Measurements from ENCODE around the gene CLEC18B. TPM values are rescaled to one million over a fixed set of nuclear protein-coding genes. Genes with fewer than 3 reads are reported as not detected.
"Not testable (repeated sequence)": the region's sequence is repeated elsewhere in the genome, so short reads cannot be mapped to it uniquely, and the experiment has no call there.

Gene CLEC18B
- total RNA-seq, 1 experiment from 2014 or later, result 0.42 TPM

DNA sequence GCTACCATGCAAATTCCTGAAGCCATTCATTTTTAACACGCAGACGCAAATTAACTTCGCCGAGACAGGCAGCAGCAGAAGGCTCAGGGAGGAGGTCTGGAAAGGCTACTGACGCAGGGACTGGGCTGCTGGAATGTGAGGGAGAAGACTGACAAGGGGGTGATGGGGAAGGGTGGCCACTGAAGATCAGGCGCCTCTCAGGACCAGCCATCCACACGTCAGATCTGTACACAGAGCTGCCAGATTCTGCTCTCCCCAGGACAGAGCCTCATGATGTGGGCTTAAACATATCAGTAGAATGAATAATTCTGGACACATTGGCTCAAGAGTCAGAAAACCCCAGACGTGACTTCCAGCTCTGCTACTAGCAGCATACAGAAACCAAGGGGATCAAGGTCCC is 25.6 kb upstream of the CLEC18B start:
- no peak for DNase-seq (ENCODE audit: extremely low read depth, low read depth)

DNA sequence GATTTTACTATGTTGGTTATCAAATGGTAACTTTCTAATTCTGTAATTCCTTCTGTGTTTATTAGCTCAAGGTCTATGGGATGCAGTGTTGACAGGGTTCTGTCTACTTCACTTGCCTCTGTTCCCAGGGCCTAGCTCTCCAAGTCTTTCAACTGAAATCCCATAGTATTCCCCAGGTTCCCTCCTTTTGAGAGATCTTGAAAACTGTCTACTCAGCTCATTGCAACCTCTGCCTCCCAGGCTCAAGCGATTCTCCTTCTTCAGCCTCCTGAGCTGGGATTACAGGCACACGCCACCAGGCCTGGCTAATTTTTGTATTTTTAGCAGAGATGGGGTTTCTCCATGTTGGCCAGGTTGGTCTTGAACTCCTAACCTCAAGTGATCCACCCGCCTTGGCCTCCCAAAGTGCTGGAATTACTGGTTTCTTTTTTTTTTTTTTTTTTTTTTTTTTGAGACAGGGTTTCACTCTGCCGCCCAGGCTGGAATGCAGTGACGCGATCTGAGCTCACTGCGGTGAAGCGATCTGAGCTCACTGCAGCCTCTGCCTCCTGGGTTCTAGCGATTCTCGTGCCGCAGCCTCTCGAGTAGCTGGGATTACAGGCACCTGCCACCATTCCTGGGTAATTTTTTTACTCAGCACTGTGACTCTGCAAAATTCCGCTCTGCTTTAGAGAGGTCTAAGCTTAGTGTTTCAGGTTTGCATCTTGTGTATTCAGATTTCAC is 22.5 kb upstream of the CLEC18B start:
- DNase-seq (ENCODE audit: extremely low read depth, low read depth), result not testable (repeated sequence)

DNA sequence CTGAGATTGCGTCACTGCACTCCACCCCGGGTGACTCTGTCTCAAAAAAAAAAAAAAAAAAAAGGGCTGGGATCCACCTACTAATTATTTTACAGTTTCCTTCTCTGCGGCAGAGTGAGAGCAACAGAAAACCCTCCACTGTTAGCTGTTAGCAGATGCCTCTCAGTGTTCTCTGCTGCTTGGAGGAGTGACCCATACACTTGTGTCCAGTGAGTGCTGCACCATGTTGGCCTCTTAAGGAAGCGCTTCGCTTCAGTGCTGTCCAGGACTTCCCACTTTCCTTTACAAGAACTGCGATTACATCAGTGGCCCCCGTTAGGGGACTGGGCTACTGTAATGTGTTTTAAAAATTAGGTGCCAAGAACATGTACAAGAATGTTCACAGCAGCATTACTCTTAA is 18.4 kb upstream of the CLEC18B start:
- no peak for DNase-seq (ENCODE audit: extremely low read depth, low read depth)

DNA sequence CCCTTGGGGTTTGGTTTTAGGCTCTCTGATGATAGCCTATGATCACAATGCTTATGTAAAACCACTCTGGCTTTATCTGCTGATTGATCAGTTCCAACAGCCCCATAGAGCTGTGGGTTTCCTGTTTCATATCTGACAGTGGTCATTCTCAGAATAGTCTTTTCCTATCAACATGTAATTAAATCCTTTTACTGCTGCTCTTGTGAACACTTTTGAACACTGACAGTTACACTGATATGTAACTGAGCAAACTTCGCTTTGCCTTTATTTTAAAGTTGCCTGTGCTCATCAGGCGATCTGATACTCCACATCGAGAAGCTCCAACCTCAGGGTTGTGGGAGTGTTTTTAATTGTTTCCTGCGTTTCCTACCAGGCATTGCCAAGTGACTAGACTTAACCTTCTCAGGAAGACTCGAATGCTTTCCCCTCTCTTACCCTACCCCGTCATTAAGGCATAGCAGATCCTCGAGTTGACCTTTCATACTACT is 17.3 kb upstream of the CLEC18B start:
- DNase-seq (ENCODE audit: extremely low read depth, low read depth), result no peak

DNA sequence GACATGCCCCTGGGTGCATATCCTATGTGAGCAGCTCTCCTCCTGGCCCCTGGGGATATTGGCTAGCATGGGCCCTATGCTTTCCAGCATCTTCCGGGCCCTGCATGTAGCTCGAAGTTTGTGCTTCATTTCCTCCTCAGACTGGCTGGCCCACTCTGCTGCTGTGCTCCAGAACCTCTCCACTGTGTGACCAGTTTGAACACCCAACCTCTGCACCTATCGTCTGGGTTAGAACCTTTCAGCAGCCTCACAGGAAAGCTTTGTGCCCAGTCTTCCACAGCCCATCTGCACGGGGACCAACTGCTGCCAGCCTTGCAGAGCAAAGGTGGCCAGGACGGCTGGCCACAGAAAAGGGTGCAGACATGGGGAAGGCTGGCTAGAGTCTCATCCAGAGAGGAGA is 10.2 kb upstream of the CLEC18B start:
- no peak for DNase-seq (ENCODE audit: extremely low read depth, low read depth)

DNA sequence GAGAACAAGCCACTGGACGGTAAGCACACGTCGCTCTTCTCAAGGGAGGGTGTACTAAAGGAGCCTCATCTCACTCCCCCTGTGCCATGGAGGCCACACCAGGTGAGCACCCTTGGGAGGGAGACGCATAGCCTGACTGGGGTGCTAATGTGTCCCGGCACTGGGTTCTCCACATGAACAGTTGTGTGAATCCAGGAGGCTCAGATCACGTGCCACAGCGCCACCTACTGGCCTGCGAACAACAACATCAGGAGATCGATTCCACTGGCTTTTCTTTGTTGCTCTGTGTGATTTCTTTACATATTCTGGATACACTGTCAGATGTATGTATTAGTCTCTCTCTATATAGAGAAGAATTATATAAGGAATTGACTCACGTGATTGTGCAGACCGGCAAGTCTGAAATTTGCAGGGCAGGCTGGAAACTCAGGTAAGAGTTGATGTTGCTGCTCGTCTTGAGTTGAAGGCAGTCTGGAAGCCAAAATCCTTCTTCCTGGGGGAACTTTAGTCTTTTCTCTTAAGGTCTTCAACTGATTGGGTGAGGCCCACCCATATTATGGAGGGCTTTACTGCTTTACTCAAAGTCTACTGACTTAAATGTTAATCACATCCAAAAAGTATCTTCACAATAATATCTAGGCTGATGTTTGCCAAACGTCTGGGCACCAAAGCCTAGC is 8.9 kb upstream of the CLEC18B start:
- peak; percentile 9 for DNase-seq (ENCODE audit: extremely low read depth, low read depth)

DNA sequence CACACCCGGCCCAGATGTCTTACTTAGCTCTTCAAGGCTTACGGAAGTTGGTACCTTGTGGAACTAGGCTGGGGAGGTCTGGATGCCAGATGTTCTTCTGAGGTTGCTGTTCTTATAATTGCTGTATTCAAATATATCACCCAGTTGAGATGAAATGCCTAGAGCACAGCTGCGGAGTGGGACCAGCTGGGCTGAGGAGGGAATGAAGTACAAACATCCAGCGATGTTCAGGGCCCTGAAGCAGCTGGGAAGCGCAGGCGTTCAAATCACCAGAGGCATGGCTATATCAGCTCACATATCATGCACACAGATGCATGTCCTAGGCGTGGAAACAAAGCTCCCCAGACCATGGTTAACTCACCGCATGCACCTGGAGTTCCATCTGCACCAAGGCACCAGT is 7.2 kb upstream of the CLEC18B start:
- not testable (repeated sequence) for DNase-seq (ENCODE audit: extremely low read depth, low read depth)

DNA sequence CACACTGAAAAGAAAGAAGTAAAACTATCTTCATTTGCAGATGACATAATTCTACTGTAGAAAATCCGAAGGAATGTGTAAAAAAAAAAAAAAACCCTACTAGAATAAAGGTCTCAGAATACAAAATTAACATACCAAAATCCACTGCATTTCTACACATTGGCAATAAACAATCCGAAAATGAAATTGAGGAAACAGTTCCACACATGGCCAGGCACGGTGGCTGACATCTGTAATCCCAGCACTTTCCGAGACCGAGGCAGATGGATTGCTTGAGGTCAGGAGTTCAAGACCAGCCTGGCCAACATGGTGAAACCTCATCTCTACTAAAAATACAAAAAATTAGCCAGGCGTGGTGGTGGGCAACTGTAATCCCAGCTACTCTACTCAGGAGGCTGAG is 4.5 kb upstream of the CLEC18B start:
- not testable (repeated sequence) for DNase-seq (ENCODE audit: extremely low read depth, low read depth)

DNA sequence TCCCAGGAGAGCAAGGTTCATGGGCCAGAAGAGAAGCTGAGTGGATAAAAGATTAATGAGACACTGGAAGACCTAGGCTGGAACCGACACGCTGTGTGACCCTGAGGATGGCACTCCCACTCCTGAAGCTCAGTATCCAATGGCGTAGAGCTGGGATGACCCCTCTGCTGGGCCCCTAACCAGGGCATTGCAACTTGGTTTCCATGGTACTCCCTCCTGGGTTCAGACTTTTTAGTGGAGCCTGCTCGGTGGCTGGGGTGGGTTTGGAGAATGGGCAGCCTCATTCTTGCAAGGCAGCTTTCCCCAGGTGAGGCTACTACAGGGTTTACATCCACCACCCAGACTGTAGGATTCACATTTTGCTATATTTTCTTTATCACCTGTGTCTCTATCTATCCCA is 2.4 kb upstream of the CLEC18B start:
- DNase-seq (ENCODE audit: extremely low read depth, low read depth), result not testable (repeated sequence)

DNA sequence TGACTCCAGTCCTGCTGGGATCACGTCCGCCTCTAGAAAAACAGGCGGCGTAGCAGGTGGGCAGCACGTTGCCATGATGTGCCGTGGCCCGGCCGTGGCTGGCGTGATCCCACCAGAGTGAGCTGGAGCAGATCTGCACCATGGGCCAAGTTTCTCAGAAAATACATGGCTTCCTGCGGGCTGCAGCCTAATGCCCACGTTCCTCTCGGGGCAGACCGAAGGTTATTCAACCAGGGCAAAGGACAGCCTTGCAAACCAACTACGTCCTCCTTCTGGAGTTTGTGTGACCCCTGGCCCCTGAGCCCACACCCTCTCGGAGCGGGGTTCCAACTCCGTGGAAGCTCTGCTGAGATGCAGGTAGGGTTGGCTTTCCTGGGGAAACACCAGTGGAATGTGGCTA is 808 bp upstream of the CLEC18B start:
- DNase-seq (ENCODE audit: extremely low read depth, low read depth), result not testable (repeated sequence)

DNA sequence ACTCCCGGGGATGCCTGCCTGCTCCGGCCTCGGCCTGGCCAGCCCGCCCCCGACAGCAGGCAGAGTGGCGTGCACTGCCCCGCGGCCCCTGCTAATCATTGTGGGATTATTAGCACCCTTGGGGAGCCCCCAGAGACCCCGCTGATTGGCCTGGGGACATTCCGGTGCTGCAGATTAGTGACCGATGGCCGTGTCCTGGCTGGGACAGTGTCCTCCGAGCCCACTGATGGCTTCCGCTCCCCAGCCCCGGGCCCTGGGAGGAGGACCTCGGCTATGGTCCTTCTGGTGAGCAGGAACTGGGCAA is 156 bp upstream of the CLEC18B start:
- DNase-seq (ENCODE audit: extremely low read depth, low read depth), result not testable (repeated sequence)

DNA sequence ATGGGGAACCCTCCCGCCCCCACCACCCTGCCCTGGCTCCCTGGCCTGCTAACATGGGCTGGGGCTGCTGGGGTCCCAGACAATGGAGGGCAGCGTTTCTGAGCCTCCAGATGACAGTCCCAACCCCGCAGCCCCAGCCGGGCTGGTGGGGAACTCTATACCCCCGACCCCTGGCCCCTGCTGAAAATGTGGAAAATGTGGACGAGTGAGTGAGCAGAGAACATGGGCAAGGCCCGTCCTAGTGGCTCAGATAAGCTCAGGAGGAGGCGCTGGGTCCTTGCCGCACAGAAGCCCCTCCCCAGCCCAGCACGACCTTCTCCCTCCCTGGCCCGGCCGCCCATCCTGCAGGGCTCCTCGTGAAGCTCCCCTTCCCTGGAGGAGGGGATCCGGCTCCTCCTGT is 1.5 kb downstream of the CLEC18B start:
- not testable (repeated sequence) for DNase-seq (ENCODE audit: extremely low read depth, low read depth)

DNA sequence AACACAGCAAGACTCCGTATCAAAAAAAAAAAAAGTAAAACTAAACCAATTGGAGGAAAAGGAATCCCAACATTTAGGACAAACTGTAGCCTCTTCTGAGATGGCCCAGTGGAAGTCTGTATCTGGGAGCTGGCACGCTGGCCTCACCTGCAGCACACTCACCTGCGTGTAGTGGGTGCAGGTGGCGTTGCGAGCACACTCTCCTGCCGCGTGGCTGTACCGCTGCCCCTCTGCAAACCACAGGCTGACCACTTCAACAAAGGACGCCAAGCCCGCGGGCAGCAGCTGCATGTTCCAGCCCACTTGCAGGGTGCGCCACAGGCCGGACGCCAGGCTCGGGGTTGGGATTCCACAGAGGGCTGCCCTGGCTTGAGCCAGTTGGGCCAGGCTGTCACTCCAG is 3.4 kb downstream of the CLEC18B start:
- DNase-seq (ENCODE audit: extremely low read depth, low read depth), result not testable (repeated sequence)

DNA sequence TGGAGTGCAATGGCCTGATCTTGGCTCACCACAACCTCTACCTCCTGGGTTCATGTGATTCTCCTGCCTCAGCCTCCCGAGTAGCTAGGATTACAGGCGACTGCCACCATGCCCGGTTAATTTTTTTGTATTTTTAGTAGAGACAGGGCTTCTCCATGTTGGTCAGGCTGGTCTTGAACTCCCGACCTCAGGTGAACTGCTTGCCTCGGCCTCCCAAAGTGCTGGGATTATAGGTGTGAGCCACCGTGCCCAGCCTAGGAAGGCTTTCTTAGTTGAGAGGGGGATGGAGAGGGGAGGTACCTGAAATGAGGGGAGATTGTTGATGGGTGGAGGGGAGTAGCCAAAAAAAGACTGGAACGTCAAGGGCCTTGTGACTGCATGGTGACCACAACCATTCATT is 7.4 kb downstream of the CLEC18B start:
- not testable (repeated sequence) for DNase-seq (ENCODE audit: extremely low read depth, low read depth)

DNA sequence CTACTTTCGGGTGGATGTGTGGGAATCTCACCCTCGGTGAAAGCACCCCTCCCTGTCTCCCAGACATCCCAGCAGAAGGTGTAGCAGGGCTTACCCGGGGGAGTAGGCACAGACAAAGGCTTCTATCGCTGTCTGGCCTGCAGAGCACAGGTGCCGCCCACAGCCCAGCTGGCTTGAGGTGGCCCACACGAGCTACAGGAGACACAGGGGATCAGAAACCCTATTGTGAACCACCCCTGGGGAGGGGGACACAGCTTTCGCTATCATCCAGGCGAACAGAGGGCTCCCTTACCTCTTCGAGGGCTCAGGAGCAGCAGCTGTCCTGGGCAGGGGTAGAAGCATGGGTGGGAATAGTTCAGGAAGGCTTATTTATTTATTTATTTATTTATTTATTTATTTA is 7.8 kb downstream of the CLEC18B start:
- DNase-seq (ENCODE audit: extremely low read depth, low read depth), result not testable (repeated sequence)

DNA sequence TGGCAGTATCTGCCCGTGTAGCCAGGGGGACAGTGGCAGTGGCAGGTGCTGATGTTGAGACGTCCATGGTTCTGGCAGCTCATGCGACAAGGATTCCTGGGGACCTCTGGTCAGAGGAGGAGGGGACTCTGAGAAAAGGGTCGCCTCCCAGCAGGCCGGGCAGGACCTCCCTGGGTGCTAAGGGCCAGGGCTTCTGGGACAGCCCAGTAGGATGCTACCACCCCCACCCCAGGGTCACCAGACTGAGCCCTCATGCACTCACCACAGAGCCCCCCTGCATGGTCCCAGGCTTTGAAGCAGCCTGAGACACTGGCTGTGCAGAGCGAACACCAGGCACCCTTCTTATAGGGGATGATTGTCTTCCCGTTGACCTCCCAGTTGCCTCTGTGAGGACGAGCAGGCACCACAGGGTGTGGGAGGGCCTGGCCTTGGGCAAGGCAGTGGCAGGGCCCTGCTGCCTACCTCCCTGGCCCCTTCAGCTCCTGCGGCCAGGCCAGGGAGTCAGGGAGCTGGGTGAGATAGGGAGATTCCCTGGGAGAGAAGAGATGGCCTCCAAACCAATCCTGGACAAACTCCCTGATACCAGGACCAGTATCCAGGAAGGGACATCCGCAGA is 8.4 kb downstream of the CLEC18B start:
- DNase-seq (ENCODE audit: extremely low read depth, low read depth), result not testable (repeated sequence)

DNA sequence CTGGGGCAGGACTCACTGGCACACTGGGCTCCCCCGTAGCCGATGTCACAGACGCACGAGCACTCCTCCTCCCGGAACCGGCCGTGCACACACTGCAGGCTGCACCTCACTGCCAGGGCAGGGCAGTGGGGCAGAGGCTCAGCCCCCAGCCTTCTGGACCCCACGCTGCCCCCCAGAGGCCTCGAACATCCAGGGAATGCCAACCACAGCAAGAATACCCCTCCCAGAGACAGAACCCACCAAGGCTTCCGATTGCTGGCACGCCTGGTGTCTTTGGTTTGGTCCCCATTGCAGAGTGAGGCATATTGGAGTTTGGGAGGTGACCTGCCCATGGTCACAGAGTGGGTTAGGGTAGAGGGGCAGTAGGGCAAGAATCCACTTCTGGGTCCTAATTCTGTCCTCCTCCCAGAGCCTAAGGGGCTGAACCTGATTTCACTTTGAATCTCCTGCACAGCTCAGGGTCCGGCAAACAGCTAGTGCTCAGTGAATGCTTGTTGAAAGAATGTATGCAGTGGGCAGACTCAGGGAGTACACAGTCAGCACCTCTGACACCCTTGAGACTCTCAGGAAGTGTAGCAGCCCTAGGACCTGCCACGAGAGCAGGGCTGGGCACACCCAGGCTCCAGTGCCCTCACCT is 9.0 kb downstream of the CLEC18B start:
- DNase-seq (ENCODE audit: extremely low read depth, low read depth), result not testable (repeated sequence)

DNA sequence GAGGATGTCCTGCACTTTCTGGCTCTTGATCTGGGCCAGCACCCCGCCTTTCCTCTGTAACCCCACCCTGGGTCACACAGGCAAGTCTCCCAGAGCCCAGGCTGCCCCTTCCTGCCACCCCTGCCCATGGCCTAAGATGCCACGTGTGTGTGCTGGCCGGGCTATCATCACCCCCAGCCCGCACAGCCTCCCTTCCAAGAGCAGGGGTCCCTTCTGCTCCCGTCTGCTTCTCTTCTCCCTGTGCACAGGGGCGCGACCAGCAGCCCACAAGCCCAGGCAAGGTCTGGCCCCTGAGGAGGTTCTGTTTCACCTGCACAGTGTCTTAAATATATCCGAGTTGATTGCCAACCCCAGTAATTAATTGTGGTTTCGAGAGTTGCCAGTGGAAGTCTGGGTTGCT is 10.3 kb downstream of the CLEC18B start:
- DNase-seq (ENCODE audit: extremely low read depth, low read depth), result not testable (repeated sequence)

DNA sequence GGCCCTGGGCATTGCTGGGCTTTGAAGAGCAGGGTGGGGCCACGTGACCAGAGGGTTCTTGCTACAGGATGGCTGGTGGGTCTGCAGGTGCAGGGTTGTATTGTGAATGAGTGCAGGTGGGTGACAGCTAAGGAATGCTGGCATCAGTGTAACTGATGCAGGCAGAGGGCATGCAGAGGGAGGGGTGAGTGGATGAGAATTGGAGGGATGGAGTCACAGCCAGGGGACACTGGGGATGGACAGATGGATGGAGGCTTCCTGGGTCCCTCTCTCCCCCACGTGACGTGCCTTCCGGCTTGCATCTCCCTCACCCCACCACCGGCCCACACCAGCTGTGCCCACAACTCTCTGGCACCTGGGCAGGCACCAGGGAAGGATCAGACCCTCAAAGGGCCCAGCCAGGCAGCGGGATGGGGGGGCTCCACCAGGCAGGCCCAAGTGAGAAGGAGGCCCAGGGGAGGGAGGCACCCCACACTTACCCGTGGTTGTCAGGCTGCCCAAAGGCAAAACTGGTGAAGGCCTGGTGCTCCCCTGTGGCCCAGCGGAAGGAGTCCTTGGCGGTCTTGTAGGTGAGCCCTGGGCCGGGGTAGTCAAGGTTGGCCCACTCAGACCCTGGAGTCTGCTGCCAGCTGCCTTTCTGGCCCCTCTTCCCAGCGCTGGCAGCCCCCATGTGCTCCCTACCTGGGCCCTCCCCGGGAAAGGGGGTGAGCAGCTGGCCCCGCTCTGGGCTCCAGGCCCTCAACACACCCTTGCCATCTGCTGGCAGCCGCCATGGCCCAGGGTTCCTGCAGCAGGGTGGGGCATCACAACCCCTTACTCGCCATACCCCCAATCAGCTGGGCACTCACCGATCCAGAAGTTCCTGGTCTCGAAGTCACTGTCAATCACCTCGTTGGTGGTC is 11.0 kb downstream of the CLEC18B start:
- DNase-seq (ENCODE audit: extremely low read depth, low read depth), result not testable (repeated sequence)

All from NCI-H460 (cell line).